A673 (cell line): ENCODE data around the gene CPNE1. TPM values are rescaled to one million over a fixed set of nuclear protein-coding genes. Genes with fewer than 3 reads are reported as not detected.
A peak's percentile ranks its signal among the peaks of the same experiment; 100 is the strongest.

ENCODE experiments used
- BruUV-seq: library from RNA; stranded (reverse); fragments of 400-500 nt; replicated peaks from 2 replicates; lab custom pipeline; 2021; lab: Mats Ljungman, UMichigan
- CTCF ChIA-PET: fragments of 300-600 bp; sonication (Branson Sonifier 250); formaldehyde crosslinking; loops from one replicate; lab custom pipeline; 2022; ENCODE audit warnings: antibody characterized with exemption; lab: Charles Lee
- POLR2A ChIA-PET: fragments of 300-600 bp; sonication (Branson Sonifier 250); formaldehyde crosslinking; loops from one replicate; lab custom pipeline; 2022; ENCODE audit warnings: antibody characterized with exemption; ENCODE audit not compliant: low non-redundant PET; lab: Charles Lee
- DNase-seq: peaks from one replicate; pipeline ENCODE4 v3.0.0-alpha.2; 2015; ENCODE audit warnings: low spot score
- H3K27ac ChIP-seq: fragments of 200-600 bp; sonication (generic); 2 replicates; pipeline ENCODE4 v1.5.1; 2016; ENCODE audit warnings: mixed run types, low read depth, mild to moderate bottlenecking, mixed read lengths, antibody characterized with exemption, low read length; ENCODE audit not compliant: poor library complexity, severe bottlenecking
- H3K27me3 ChIP-seq: fragments of 200-600 bp; sonication (generic); replicated peaks from 2 replicates; pipeline ENCODE4 v1.6.1; 2017; ENCODE audit warnings: mixed run types, low read depth, mild to moderate bottlenecking, mixed read lengths, antibody characterized with exemption, low read length; ENCODE audit not compliant: insufficient read depth, poor library complexity
- H3K36me3 ChIP-seq: fragments of 200-600 bp; sonication (generic); 2 replicates; pipeline ENCODE4 v1.6.1; 2016; ENCODE audit warnings: mixed run types, mild to moderate bottlenecking, mixed read lengths, antibody characterized with exemption, low read length; ENCODE audit not compliant: insufficient read depth, poor library complexity, severe bottlenecking
- H3K4me1 ChIP-seq: fragments of 200-600 bp; sonication (generic); 2 replicates; pipeline ENCODE4 v1.6.1; 2017; ENCODE audit warnings: mixed run types, mild to moderate bottlenecking, mixed read lengths, antibody characterized with exemption, low read length; ENCODE audit not compliant: insufficient read depth, poor library complexity, severe bottlenecking
- H3K4me3 ChIP-seq: fragments of 200-600 bp; sonication (generic); 2 replicates; pipeline ENCODE4 v1.5.1; 2016; ENCODE audit warnings: low read depth, mixed run types, mild to moderate bottlenecking, mixed read lengths, low read length; ENCODE audit not compliant: poor library complexity, severe bottlenecking
- H3K9me3 ChIP-seq: fragments of 200-600 bp; sonication (generic); 2 replicates; pipeline ENCODE4 v1.6.1; 2016; ENCODE audit warnings: mixed run types, low read depth, mild to moderate bottlenecking, mixed read lengths, antibody characterized with exemption, low read length; ENCODE audit not compliant: poor library complexity, severe bottlenecking
- CTCF ChIP-seq: fragments of 300-800, 200-600 bp; sonication (generic); conservative IDR thresholded peaks from 2 replicates; pipeline ENCODE4 v1.5.1; 2017; ENCODE audit warnings: low read depth, mild to moderate bottlenecking, antibody characterized with exemption, low read length, moderate library complexity, mixed read lengths
- EZH2 ChIP-seq: fragments of 200-600 bp; sonication (generic); IDR thresholded peaks from 2 replicates; pipeline ENCODE4 v1.6.1; 2017; ENCODE audit warnings: borderline replicate concordance, low read depth, mild to moderate bottlenecking, mixed read lengths, antibody characterized with exemption, low read length; ENCODE audit not compliant: poor library complexity, severe bottlenecking
- intact Hi-C: fragments of 100-400 bp; cut with micrococcal nuclease; formaldehyde crosslinking; loops from one replicate; pipeline ENCODE4 v1.10.0; 2022; ENCODE audit not compliant: unreplicated experiment
- total RNA-seq: library from RNA; stranded (reverse); gene quantifications from 2 replicates; pipeline ENCODE4 v1.2.3, GENCODE V29; 2021

The CPNE1 gene
- total RNA-seq, 1 experiment from 2014 or later, result 273 TPM

DNA sequence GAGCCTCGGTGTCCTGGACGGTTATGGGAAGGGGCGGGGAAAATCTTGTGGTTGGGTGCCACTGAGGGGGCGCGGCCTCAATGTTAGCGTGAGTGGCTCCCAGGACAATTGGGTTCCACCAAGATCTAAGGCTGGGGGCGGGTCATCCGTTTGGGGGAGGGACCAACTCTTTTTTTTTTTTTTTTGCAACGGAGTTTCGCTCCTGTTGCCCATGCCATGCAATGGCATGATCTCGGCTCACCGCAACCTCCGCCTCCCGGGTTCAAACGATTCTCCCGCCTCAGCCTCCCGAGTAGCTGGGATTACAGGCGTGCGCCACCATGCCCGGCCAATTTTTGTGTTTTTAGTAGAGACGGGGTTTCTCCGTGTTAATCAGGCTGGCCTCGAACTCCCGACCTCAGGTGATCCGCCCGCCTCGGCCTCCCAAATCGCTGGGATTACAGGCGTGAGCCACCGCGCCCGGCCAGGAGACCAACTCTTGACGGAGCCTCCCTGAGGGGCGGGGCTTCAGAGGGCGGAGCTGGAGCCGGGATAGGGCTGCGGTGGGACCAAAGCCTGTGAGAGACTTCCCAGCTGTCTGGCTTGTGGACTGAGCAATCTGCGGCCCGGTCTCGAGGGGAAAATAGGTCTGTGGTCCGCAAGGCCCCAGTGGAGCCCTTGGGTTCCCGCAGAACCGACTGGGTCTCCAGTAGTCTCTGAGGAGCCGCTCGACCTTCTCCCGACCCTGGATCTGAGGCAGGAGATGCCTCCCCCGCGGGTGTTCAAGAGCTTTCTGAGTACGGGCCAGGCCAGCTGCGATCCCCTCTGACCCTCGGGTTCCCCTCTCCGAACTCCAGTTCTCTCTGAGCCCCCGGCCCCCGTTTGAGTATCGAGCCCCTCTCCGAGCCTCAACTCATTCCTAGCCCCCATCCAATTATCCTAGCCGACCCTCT is 48.0 kb downstream of the CPNE1 start:
- ChIA-PET POLR2A (interaction anchor here (0.6 kb wide), 1 partner anchor 121 kb away, joined by 4 read pairs; no protein-coding TSS in a partner anchor), CTCF (interaction anchor here (0.6 kb wide), 1 partner anchor 376 kb away, joined by 3 read pairs; no protein-coding TSS in a partner anchor)
- Histone ChIP-seq H3K9me3 (no peaks in the 10 kb centered on the region), H3K4me3 (peak overlapping the region; percentile 51), H3K4me1 (peaks cover 26% of the 10 kb centered on the region), H3K36me3 (no peaks in the 10 kb centered on the region), H3K27ac (peak overlapping the region; percentile 89), H3K27me3 (no peaks in the 10 kb centered on the region)
- intact Hi-C loops, result loop anchor here (2.0 kb wide), 1 partner anchor 82 kb away; the partner anchor contains the start of genes NFS1 and ROMO1
- TF ChIP-seq EZH2 (no peak), CTCF (no peak)
- BruUV-seq, result no TSS peak
- peak; percentile 100 for DNase-seq

- H3K4me1 ChIP-seq, result peaks cover 26% of the 10 kb centered on the region
- no peaks in the 10 kb centered on the region for H3K9me3 ChIP-seq
- H3K4me3 ChIP-seq, result peak within 1 kb of the TSS; percentile 51
- ChIA-PET CTCF (interaction anchor here (0.6 kb wide), 2 partner anchors 587 to 990 kb away, joined by 5 to 6 read pairs; no protein-coding TSS in a partner anchor), POLR2A (interaction anchor here (0.7 kb wide), 1 partner anchor 1942 kb away, joined by 17 read pairs; no protein-coding TSS in a partner anchor)
- no TSS peak for BruUV-seq
- H3K27ac ChIP-seq, result peak within 1 kb of the TSS; percentile 91
- intact Hi-C loops, result loop anchor here (2.0 kb wide), 1 partner anchor 83 kb away; the partner anchor contains the start of genes NFS1 and ROMO1
- DNase-seq, result no peak
- H3K27me3 ChIP-seq, result no peaks in the 10 kb centered on the region
- TF ChIP-seq EZH2, result no peak
- TF ChIP-seq CTCF, result no peak
- no peaks in the 10 kb centered on the region for H3K36me3 ChIP-seq
Observed at GRCh38 chr20:35615667-35616464, 48.8 kb downstream of the CPNE1 start, which contains the start of gene SPAG4. TSS of gene SPAG4 (plus strand) at chr20:35615829. CDS start at chr20:35616004, 175 bp downstream.

DNA sequence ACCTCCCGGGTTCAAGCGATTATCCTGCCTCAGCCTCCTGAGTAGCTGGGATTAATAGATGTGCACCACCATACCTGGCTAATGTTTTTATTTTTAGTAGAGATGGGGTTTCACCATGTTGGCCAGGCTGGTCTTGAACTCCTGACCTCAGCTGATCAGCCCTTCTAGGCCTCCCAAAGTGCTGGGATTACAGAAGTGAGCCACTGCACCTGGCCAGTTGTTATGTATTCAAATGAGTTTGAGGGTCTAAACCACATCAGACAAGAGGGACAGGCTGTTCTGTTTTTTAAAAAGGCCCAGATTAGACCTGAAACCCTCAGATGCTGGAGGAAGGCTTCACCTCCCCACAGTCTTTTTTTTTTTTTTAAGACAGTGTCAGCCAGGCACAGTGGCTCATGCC is 53.2 kb downstream of the CPNE1 start:
- ChIA-PET POLR2A (no interaction called here), CTCF (no interaction called here)
- TF ChIP-seq CTCF, result no peak
- no peak for TF ChIP-seq EZH2

More for the DNA sequence above, 53.2 kb downstream of the CPNE1 start:
- no peaks in the 10 kb centered on the region for H3K27me3 ChIP-seq
- intact Hi-C loops, result no loop called here
- H3K4me3 ChIP-seq, result no peak overlapping the region
- peaks cover 5% of the 10 kb centered on the region for H3K4me1 ChIP-seq
- H3K36me3 ChIP-seq, result no peaks in the 10 kb centered on the region
- H3K9me3 ChIP-seq, result no peaks in the 10 kb centered on the region
- no TSS peak for BruUV-seq
- no peak overlapping the region for H3K27ac ChIP-seq
- no peak for DNase-seq
